Hepatocyte (in vitro differentiated cells): ENCODE results near the gene USP47. TPM values are rescaled to one million over a fixed set of nuclear protein-coding genes. Genes with fewer than 3 reads are reported as not detected.
A peak's percentile ranks its signal among the peaks of the same experiment; 100 is the strongest.

Source experiments
- DNase-seq: peaks from one replicate; pipeline ENCODE4 v3.0.0-alpha.2; 2016; ENCODE audit warnings: low spot score
- H2AFZ ChIP-seq: fragments of 200-600 bp; sonication (generic); 2 replicates; pipeline ENCODE4 v1.6.0; 2016; ENCODE audit warnings: antibody characterized with exemption, mild to moderate bottlenecking
- H3K27ac ChIP-seq: fragments of 200-600 bp; sonication (generic); 2 replicates; pipeline ENCODE4 v1.5.1; 2016; ENCODE audit warnings: mild to moderate bottlenecking
- H3K27me3 ChIP-seq: fragments of 200-600 bp; sonication (generic); 2 replicates; pipeline ENCODE4 v1.6.1; 2016
- H3K36me3 ChIP-seq: fragments of 200-600 bp; sonication (generic); replicated peaks from 2 replicates; pipeline ENCODE4 v1.5.1; 2016; ENCODE audit warnings: low read depth; ENCODE audit not compliant: insufficient read depth
- H3K4me1 ChIP-seq: fragments of 200-600 bp; sonication (generic); 2 replicates; pipeline ENCODE4 v1.5.1; 2016; ENCODE audit warnings: mild to moderate bottlenecking, moderate library complexity; ENCODE audit not compliant: insufficient read depth
- H3K4me2 ChIP-seq: fragments of 200-600 bp; sonication (generic); 2 replicates; pipeline ENCODE4 v1.6.0; 2016
- H3K4me3 ChIP-seq: fragments of 200-600 bp; sonication (generic); 2 replicates; pipeline ENCODE4 v1.5.1; 2016; ENCODE audit warnings: mild to moderate bottlenecking
- H3K79me2 ChIP-seq: fragments of 200-600 bp; sonication (generic); 2 replicates; pipeline ENCODE4 v1.6.0; 2017; ENCODE audit warnings: mild to moderate bottlenecking
- H3K9me2 ChIP-seq: fragments of 200-600 bp; sonication (generic); replicated peaks from 2 replicates; pipeline ENCODE4 v1.6.0; 2017; ENCODE audit warnings: mild to moderate bottlenecking; ENCODE audit not compliant: insufficient read depth
- H3K9me3 ChIP-seq: fragments of 200-600 bp; sonication (generic); 2 replicates; pipeline ENCODE4 v1.5.1; 2016; ENCODE audit warnings: low read depth, mild to moderate bottlenecking
- H4K20me1 ChIP-seq: fragments of 200-600 bp; sonication (generic); 2 replicates; pipeline ENCODE4 v1.6.0; 2016; ENCODE audit warnings: mild to moderate bottlenecking; ENCODE audit not compliant: insufficient read depth, poor library complexity, severe bottlenecking
- EZH2 ChIP-seq: fragments of 200-600 bp; sonication (generic); IDR thresholded peaks from 2 replicates; pipeline ENCODE4 v1.6.1; 2016; ENCODE audit warnings: antibody characterized with exemption, mild to moderate bottlenecking, borderline replicate concordance
- EZH2phosphoT487 ChIP-seq: fragments of 200-600 bp; sonication (generic); IDR thresholded peaks from one replicate; pipeline ENCODE4 v1.6.1; 2018; ENCODE audit warnings: antibody characterized with exemption, mild to moderate bottlenecking, low read depth, moderate library complexity; ENCODE audit not compliant: unreplicated experiment, severe bottlenecking
- WGBS: methylation state at CpG from one replicate; pipeline ENCODE4 v1.1.6; 2016; ENCODE audit warnings: low lambda C conversion rate; ENCODE audit errors: missing lambda C conversion rate; 5-methylcytosine and 5-hydroxymethylcytosine counted together
- polyA plus RNA-seq: library from polyadenylated mRNA; unstranded; fragments of >200 nt; fragmentation: Nextera tagmentation; extraction: Ambion mirVana; gene quantifications from 2 replicates; pipeline ENCODE4 v1.2.1, GENCODE V29; 2016
- total RNA-seq: library from RNA; depleted of rRNA; stranded (reverse); fragments of >200 nt; gene quantifications from 2 replicates; pipeline ENCODE4 v1.2.3, GENCODE V29; 2014
- TF ChIP-seq, protein P1 (sequence below): fragments of 200-600 bp; sonication (generic); IDR thresholded peaks from 2 replicates; pipeline ENCODE4 v1.5.1; 2016; ENCODE audit warnings: antibody characterized with exemption, mild to moderate bottlenecking; ENCODE audit not compliant: poor library complexity

USP47 gene
- total and polyA plus RNA-seq, 2 experiments from 2014 or later: 34.0 to 76.9 TPM

DNA sequence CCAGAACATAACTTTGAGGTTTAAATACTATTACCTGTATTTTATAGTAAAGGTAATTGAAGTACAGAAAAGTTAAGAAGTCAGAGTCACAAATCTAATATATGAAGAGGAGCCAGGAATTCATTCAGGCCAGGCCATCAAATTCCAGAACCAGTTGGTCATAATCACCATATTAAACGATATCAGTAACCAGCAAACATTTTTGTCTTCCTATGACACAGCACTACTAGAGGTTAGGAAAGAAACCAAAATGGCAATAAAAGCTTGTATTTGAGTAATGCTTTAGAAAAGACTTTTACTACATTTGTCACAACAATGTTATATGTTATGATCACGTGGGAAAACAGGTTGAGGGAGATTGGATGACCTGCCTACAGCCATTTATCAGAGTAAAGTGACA is 104.4 kb downstream of the USP47 start:
- H3K36me3 ChIP-seq: peaks cover 4% of the 10 kb centered on the region
- no peaks in the 10 kb centered on the region for H3K79me2 ChIP-seq
- H3K9me2 ChIP-seq: no peaks in the 10 kb centered on the region
- H3K4me3 ChIP-seq: no peak overlapping the region
- H2AFZ ChIP-seq: no peak overlapping the region
- no peaks in the 10 kb centered on the region for H3K27me3 ChIP-seq
- 91% methylated on average over 2 of the region's 2 CpGs for WGBS
- peaks cover 19% of the 10 kb centered on the region for H3K4me1 ChIP-seq
- H4K20me1 ChIP-seq: no peaks in the 10 kb centered on the region
- no peaks in the 10 kb centered on the region for H3K9me3 ChIP-seq
- no peak for TF ChIP-seq EZH2phosphoT487
- no peak for TF ChIP-seq EZH2
- TF ChIP-seq, protein P1, sequence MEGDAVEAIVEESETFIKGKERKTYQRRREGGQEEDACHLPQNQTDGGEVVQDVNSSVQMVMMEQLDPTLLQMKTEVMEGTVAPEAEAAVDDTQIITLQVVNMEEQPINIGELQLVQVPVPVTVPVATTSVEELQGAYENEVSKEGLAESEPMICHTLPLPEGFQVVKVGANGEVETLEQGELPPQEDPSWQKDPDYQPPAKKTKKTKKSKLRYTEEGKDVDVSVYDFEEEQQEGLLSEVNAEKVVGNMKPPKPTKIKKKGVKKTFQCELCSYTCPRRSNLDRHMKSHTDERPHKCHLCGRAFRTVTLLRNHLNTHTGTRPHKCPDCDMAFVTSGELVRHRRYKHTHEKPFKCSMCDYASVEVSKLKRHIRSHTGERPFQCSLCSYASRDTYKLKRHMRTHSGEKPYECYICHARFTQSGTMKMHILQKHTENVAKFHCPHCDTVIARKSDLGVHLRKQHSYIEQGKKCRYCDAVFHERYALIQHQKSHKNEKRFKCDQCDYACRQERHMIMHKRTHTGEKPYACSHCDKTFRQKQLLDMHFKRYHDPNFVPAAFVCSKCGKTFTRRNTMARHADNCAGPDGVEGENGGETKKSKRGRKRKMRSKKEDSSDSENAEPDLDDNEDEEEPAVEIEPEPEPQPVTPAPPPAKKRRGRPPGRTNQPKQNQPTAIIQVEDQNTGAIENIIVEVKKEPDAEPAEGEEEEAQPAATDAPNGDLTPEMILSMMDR: no peak
- no peak for DNase-seq
- peak overlapping the region; percentile 53 for H3K27ac ChIP-seq
- no peak overlapping the region for H3K4me2 ChIP-seq

DNA sequence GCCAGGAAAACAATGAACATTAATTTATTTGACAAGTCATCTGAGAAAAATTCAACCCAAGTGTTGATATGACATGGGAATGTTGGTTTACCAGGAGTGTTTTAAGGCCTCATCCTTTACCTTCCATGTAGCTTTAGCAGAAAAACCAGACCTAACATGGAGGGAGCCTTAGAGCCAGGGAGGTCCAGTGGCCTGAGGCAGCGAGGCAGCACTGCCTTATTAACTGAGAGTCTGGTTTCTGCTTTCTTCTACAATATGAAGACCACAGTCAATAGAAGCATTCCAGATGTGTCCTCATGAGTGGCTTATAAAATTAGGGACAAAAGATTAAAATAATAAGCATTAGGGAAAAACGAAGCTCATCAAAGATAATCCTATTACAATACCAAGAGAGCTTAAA is 105.1 kb downstream of the USP47 start:
- DNase-seq: no peak
- Histone ChIP-seq H3K4me3 (no peak overlapping the region), H3K36me3 (peaks cover 4% of the 10 kb centered on the region), H2AFZ (no peak overlapping the region), H3K4me1 (peaks cover 19% of the 10 kb centered on the region), H3K27me3 (no peaks in the 10 kb centered on the region), H3K9me3 (no peaks in the 10 kb centered on the region), H3K4me2 (no peak overlapping the region), H4K20me1 (no peaks in the 10 kb centered on the region), H3K79me2 (no peaks in the 10 kb centered on the region), H3K27ac (peak overlapping the region; percentile 53), H3K9me2 (no peaks in the 10 kb centered on the region)
- 84% methylated on average over 2 of the region's 2 CpGs for WGBS
- TF ChIP-seq EZH2 (no peak), EZH2phosphoT487 (no peak)
- TF ChIP-seq, protein P1: no peak

- Histone ChIP-seq H3K4me3 (no peak overlapping the region), H3K36me3 (peaks cover 4% of the 10 kb centered on the region), H2AFZ (no peak overlapping the region), H3K4me1 (peaks cover 19% of the 10 kb centered on the region), H3K27me3 (no peaks in the 10 kb centered on the region), H3K9me2 (no peaks in the 10 kb centered on the region), H3K9me3 (no peaks in the 10 kb centered on the region), H3K27ac (peak overlapping the region; percentile 53), H3K79me2 (no peaks in the 10 kb centered on the region), H4K20me1 (no peaks in the 10 kb centered on the region), H3K4me2 (no peak overlapping the region)
- no peak for DNase-seq
- TF ChIP-seq EZH2phosphoT487 (no peak), EZH2 (no peak)
- TF ChIP-seq, protein P1: no peak
- 62% methylated on average over 4 of the region's 4 CpGs for WGBS
These were observed 106.1 kb downstream of the USP47 start for GRCh38 chr11:11947825-11948224.
